K562 (cell line): Measurements from ENCODE around the gene GPR153. TPM values are rescaled to one million over a fixed set of nuclear protein-coding genes. Genes with fewer than 3 reads are reported as not detected.

Experiments
- ATF3 ChIP-seq, 2 experiments: fragments of 450-650 bp in 1 of 2; sonication (generic) in 1 of 2; formaldehyde crosslinking in 1 of 2; IDR thresholded peaks in 1 of 2; conservative IDR thresholded peaks in 1 of 2; 2 replicates each; pipeline versions ENCODE4 v1.6.1 to v1.8.1; 2016 to 2023; ENCODE audit warnings: mild to moderate bottlenecking in 2 of 2, moderate library complexity in 2 of 2, inconsistent platforms in 1 of 2, missing genetic modification reagents in 1 of 2
- BCL6 ChIP-seq: fragments of 250-450 bp; sonication (Bioruptor Pico); IDR thresholded peaks from 2 replicates; pipeline ENCODE4 v1.4.0; 2020
- CBFA2T2 ChIP-seq: fragments of 450-650 bp; conservative IDR thresholded peaks from 2 replicates; pipeline ENCODE4 v1.6.1; 2017; ENCODE audit warnings: mild to moderate bottlenecking
- CEBPZ ChIP-seq: fragments of 150-350 bp; IDR thresholded peaks from 2 replicates; pipeline ENCODE4 v1.6.1; 2014; ENCODE audit warnings: low read depth, mild to moderate bottlenecking, low read length, borderline replicate concordance
- ELF1 ChIP-seq: fragments of 200-800 bp; sonication (Bioruptor generic); IDR thresholded peaks from 2 replicates; pipeline ENCODE4 v1.6.1; 2016; ENCODE audit warnings: missing genetic modification characterization, missing compliant biosample characterization
- IRF1 ChIP-seq: sonication (generic); formaldehyde crosslinking; IDR thresholded peaks from 2 replicates; pipeline ENCODE4 v1.8.0; 2022; ENCODE audit warnings: missing genetic modification reagents, mild to moderate bottlenecking, borderline replicate concordance
- KAT8 ChIP-seq: fragments of 450-650 bp; IDR thresholded peaks from 2 replicates; pipeline ENCODE4 v1.6.1; 2016; ENCODE audit warnings: low read depth, mild to moderate bottlenecking
- KDM1A ChIP-seq, 2 experiments: fragments of 450-650 bp; IDR thresholded peaks; 2 replicates each; pipeline ENCODE4 v1.6.1; 2016; ENCODE audit warnings: mild to moderate bottlenecking in 2 of 2
- MTA2 ChIP-seq: fragments of 450-650 bp; IDR thresholded peaks from 2 replicates; pipeline ENCODE4 v1.6.1; 2016; ENCODE audit warnings: low read depth
- NFATC3 ChIP-seq: fragments of 450-650 bp; IDR thresholded peaks from 2 replicates; pipeline ENCODE4 v1.6.1; 2017; ENCODE audit warnings: mild to moderate bottlenecking
- NFYB ChIP-seq: IDR thresholded peaks from 2 replicates; pipeline ENCODE4 v1.6.1; 2011; ENCODE audit warnings: mild to moderate bottlenecking, moderate library complexity; ENCODE audit not compliant: insufficient read length; ENCODE audit errors: extremely low read depth
- NR2C2 ChIP-seq, 2 experiments: fragments of 200-800 bp in 1 of 2; sonication (Bioruptor generic) in 1 of 2; sonication (generic) in 1 of 2; formaldehyde crosslinking in 1 of 2; IDR thresholded peaks; 2 replicates each; pipeline versions ENCODE4 v1.6.1 to v1.8.0; 2016 to 2022; ENCODE audit warnings: mild to moderate bottlenecking in 1 of 2, missing compliant biosample characterization in 1 of 2, missing genetic modification characterization in 1 of 2, missing genetic modification reagents in 1 of 2
- PHB2 ChIP-seq: fragments of 450-650 bp; IDR thresholded peaks from 2 replicates; pipeline ENCODE4 v1.6.1; 2017; ENCODE audit warnings: low read depth
- POLR2AphosphoS2 ChIP-seq: IDR thresholded peaks from 2 replicates; pipeline ENCODE4 v1.6.1; 2012; ENCODE audit warnings: low read length, improper control_type of control experiment
- TBP ChIP-seq: optimal IDR thresholded peaks from 2 replicates; pipeline ENCODE3; 2011; ENCODE audit warnings: low read depth, low read length, improper control_type of control experiment
- TEAD4 ChIP-seq, 2 experiments: sonication (generic) in 1 of 2; formaldehyde crosslinking in 1 of 2; IDR thresholded peaks; 2 replicates each; pipeline versions ENCODE4 v1.6.1 to v1.8.0; 2012 to 2022; ENCODE audit warnings: borderline replicate concordance in 1 of 2, inconsistent platforms in 1 of 2, low read length in 1 of 2, mild to moderate bottlenecking in 1 of 2, missing genetic modification reagents in 1 of 2
- ZNF280A ChIP-seq: fragments of 450-650 bp; IDR thresholded peaks from 2 replicates; pipeline ENCODE4 v1.6.1; 2018; ENCODE audit warnings: mild to moderate bottlenecking, low read depth; ENCODE audit not compliant: partially characterized antibody
- ZNF354B ChIP-seq: fragments of 250-450 bp; sonication (Bioruptor Pico); IDR thresholded peaks from 2 replicates; pipeline ENCODE4 v1.4.0; 2020
- ZNF766 ChIP-seq: fragments of 200-800 bp; sonication (Bioruptor generic); conservative IDR thresholded peaks from 2 replicates; pipeline ENCODE4 v1.6.1; 2016; ENCODE audit warnings: missing genetic modification characterization, missing compliant biosample characterization
- polyA plus RNA-seq, 8 experiments: library from polyadenylated mRNA; depleted of rRNA in 4 of 8; stranded (reverse) in 5 of 8; unstranded in 3 of 8; fragments of >200 nt; fragmentation: Nextera tagmentation in 2 of 8; fragmentation: Illumina TruSeq in 1 of 8; extraction: Ambion mirVana in 2 of 8; extraction: Trizol in 1 of 8; gene quantifications; 2 replicates each; pipeline versions ENCODE4 v1.2.1 to v1.2.3, GENCODE V29; 2011 to 2014; ENCODE audit warnings: inconsistent platforms in 1 of 8, missing spikeins in 1 of 8
- total RNA-seq, 7 experiments: library from RNA; depleted of rRNA in 6 of 7; stranded (reverse); fragments of >200 nt in 6 of 7; fragmentation: Illumina TruSeq in 2 of 7; extraction: Trizol in 2 of 7; gene quantifications; 2 replicates each; pipeline versions ENCODE4 v1.2.1 to v1.2.3, GENCODE V29; 2011 to 2021; ENCODE audit warnings: low replicate concordance in 1 of 7

GPR153 gene
- total and polyA plus RNA-seq, 9 of the 15 experiments (the other 6 are each of a cell fraction or from before 2014, with no cell fraction given), result 0.01 to 1.5 (median 0.51) TPM

GRCh38 chr1:6208723-6209660 lies 51.9 kb downstream of the GPR153 start (continued):
- TF ChIP-seq IRF1 (CRISPR knock-in tag), result no peak
- no peak for TF ChIP-seq ZNF354B (CRISPR knock-in tag)
- TF ChIP-seq PHB2, result no peak
- TF ChIP-seq CEBPZ, result no peak
- no peak for TF ChIP-seq KAT8
- no peak for TF ChIP-seq TEAD4 (IDR thresholded peaks at IDR 0.05; ENCODE audit: low read length)
- no peak for TF ChIP-seq TEAD4 (CRISPR knock-in tag; IDR thresholded peaks at IDR 0.05; ENCODE audit: borderline replicate concordance)
- TF ChIP-seq ATF3 (IDR thresholded peaks at IDR 0.05), result no peak
- no peak for TF ChIP-seq ATF3 (CRISPR knock-in tag; conservative IDR thresholded peaks at IDR 0.05)
- no peak for TF ChIP-seq CBFA2T2
- peak; percentile 56; the same call in 1 of the 2 replicates for TF ChIP-seq NR2C2 (CRISPR knock-in tag; IDR thresholded peaks at IDR 0.05)
- no peak; the same call in 1 of the 2 replicates for TF ChIP-seq NR2C2 (tag; IDR thresholded peaks at IDR 0.05)
- TF ChIP-seq KDM1A (IDR thresholded peaks at IDR 0.05), result no peak
- no peak for TF ChIP-seq MTA2
- TF ChIP-seq NFATC3, result no peak
- TF ChIP-seq ZNF280A, result no peak
- no peak for TF ChIP-seq BCL6 (CRISPR knock-in tag)
- TF ChIP-seq NFYB, result no peak
- peak; percentile 19; the same call in 1 of the 2 replicates for TF ChIP-seq ZNF766 (CRISPR knock-in tag)
- no peak for TF ChIP-seq POLR2AphosphoS2
- TF ChIP-seq TBP, result peak; percentile 58
- TF ChIP-seq ELF1 (tag), result no peak
